GM23338 (cell line): ENCODE measurements around the gene SEMA4A. TPM values are rescaled to one million over a fixed set of nuclear protein-coding genes. Genes with fewer than 3 reads are reported as not detected.

ENCODE experiments used
- ATAC-seq: fragments of 200-7000 bp; cut with Tn5 transposase; 3 replicates; pipeline ENCODE4 v1.9.1; 2020
- DNase-seq: peaks from one replicate; pipeline ENCODE4 v3.0.0-alpha.2; 2015; ENCODE audit warnings: low spot score
- H2AFZ ChIP-seq: fragments of 200-600 bp; sonication (generic); 2 replicates; pipeline ENCODE4 v1.8.0; 2016; ENCODE audit warnings: antibody characterized with exemption, mild to moderate bottlenecking, moderate library complexity
- H3F3A ChIP-seq: fragments of 200-600 bp; sonication (generic); replicated peaks from 2 replicates; pipeline ENCODE4 v1.8.0; 2017; ENCODE audit warnings: antibody characterized with exemption, mixed run types, low read depth
- H3K27ac ChIP-seq: fragments of 200-600 bp; sonication (generic); 2 replicates; pipeline ENCODE4 v1.6.1; 2016; ENCODE audit warnings: low read depth
- H3K27me3 ChIP-seq: fragments of 200-600 bp; sonication (generic); 2 replicates; pipeline ENCODE4 v1.8.0; 2016; ENCODE audit warnings: mild to moderate bottlenecking, mixed run types, moderate library complexity; ENCODE audit not compliant: insufficient read depth
- H3K36me3 ChIP-seq: fragments of 200-600 bp; sonication (generic); 2 replicates; pipeline ENCODE4 v1.8.0; 2016; ENCODE audit warnings: mild to moderate bottlenecking; ENCODE audit not compliant: insufficient read depth
- H3K4me1 ChIP-seq: fragments of 200-600 bp; sonication (generic); 2 replicates; pipeline ENCODE4 v1.8.0; 2016; ENCODE audit warnings: mild to moderate bottlenecking, moderate library complexity; ENCODE audit not compliant: insufficient read depth
- H3K4me2 ChIP-seq: fragments of 200-600 bp; sonication (generic); 2 replicates; pipeline ENCODE4 v1.7.1; 2017; ENCODE audit warnings: mixed run types
- H3K4me3 ChIP-seq: fragments of 200-600 bp; sonication (generic); 2 replicates; pipeline ENCODE4 v1.6.1; 2016; ENCODE audit warnings: mixed run types
- H3K79me2 ChIP-seq: fragments of 200-600 bp; sonication (generic); replicated peaks from 2 replicates; pipeline ENCODE4 v1.8.0; 2017; ENCODE audit warnings: mild to moderate bottlenecking; ENCODE audit not compliant: insufficient read depth
- H3K9me2 ChIP-seq: fragments of 200-600 bp; sonication (generic); 2 replicates; pipeline ENCODE4 v1.8.0; 2017; ENCODE audit not compliant: insufficient read depth
- H4K20me1 ChIP-seq: fragments of 200-600 bp; sonication (generic); replicated peaks from 2 replicates; pipeline ENCODE4 v1.8.0; 2017; ENCODE audit warnings: mild to moderate bottlenecking; ENCODE audit not compliant: insufficient read depth
- H3K27ac Mint-ChIP-seq: 2 replicates; pipeline ENCODE4 v1.8.0; 2020; ENCODE audit warnings: inconsistent platforms, mild to moderate bottlenecking, moderate library complexity, mixed read lengths
- H3K27me3 Mint-ChIP-seq: 3 replicates; pipeline ENCODE4 v1.8.0; 2022; ENCODE audit warnings: low read depth, mild to moderate bottlenecking, moderate library complexity, mixed read lengths, inconsistent platforms; ENCODE audit not compliant: insufficient read depth, poor library complexity
- H3K36me3 Mint-ChIP-seq: 3 replicates; pipeline ENCODE4 v1.8.0; 2021; ENCODE audit warnings: low read depth, mild to moderate bottlenecking, inconsistent platforms, moderate library complexity, mixed read lengths
- H3K4me1 Mint-ChIP-seq: 3 replicates; pipeline ENCODE4 v1.8.0; 2020; ENCODE audit warnings: mild to moderate bottlenecking, inconsistent platforms, mixed read lengths
- H3K4me3 Mint-ChIP-seq: 3 replicates; pipeline ENCODE4 v1.8.0; 2021; ENCODE audit warnings: moderate library complexity, mild to moderate bottlenecking, inconsistent platforms, mixed read lengths
- H3K9me3 Mint-ChIP-seq: 3 replicates; pipeline ENCODE4 v1.8.0; 2020; ENCODE audit warnings: moderate library complexity, mild to moderate bottlenecking, inconsistent platforms, mixed read lengths
- CREB1 ChIP-seq: fragments of 250-450 bp; sonication (Bioruptor Pico); IDR thresholded peaks from 2 replicates; pipeline ENCODE4 v1.5.0; 2020; ENCODE audit warnings: low read depth, mild to moderate bottlenecking, moderate library complexity
- CTCF ChIP-seq, 2 experiments: fragments of 200-600 bp in 1 of 2; sonication (generic) in 1 of 2; conservative IDR thresholded peaks; 2 replicates each; pipeline versions ENCODE4 v1.5.1 to v1.6.1; 2016 to 2017; ENCODE audit warnings: antibody characterized with exemption in 2 of 2, low read depth in 2 of 2, mild to moderate bottlenecking in 2 of 2, moderate library complexity in 1 of 2
- EZH2phosphoT487 ChIP-seq: fragments of 200-600 bp; sonication (generic); IDR thresholded peaks from one replicate; pipeline ENCODE4 v1.8.1; 2018; ENCODE audit warnings: antibody characterized with exemption; ENCODE audit not compliant: unreplicated experiment
- JUNB ChIP-seq: IDR thresholded peaks from one replicate; pipeline ENCODE4 v1.6.1; 2016; ENCODE audit warnings: antibody characterized with exemption; ENCODE audit not compliant: unreplicated experiment
- POLR2AphosphoS5 ChIP-seq: IDR thresholded peaks from 2 replicates; pipeline ENCODE4 v1.6.1; 2016; ENCODE audit warnings: antibody characterized with exemption, low read depth
- STAT1 ChIP-seq: IDR thresholded peaks from one replicate; pipeline ENCODE4 v1.6.1; 2016; ENCODE audit warnings: antibody characterized with exemption; ENCODE audit not compliant: unreplicated experiment
- ZNF114 ChIP-seq: fragments of 250-450 bp; sonication (Bioruptor Pico); IDR thresholded peaks from 2 replicates; pipeline ENCODE4 v1.5.0; 2020; ENCODE audit warnings: mild to moderate bottlenecking, moderate library complexity
- ZNF462 ChIP-seq: fragments of 250-450 bp; sonication (Bioruptor Pico); IDR thresholded peaks from 2 replicates; pipeline ENCODE4 v1.5.0; 2020; ENCODE audit warnings: mild to moderate bottlenecking, moderate library complexity
- polyA plus RNA-seq: library from polyadenylated mRNA; unstranded; fragments of >200 nt; fragmentation: Nextera tagmentation; extraction: Ambion mirVana; gene quantifications from 2 replicates; pipeline ENCODE4 v1.2.1, GENCODE V29; 2016
- total RNA-seq: library from RNA; depleted of rRNA; stranded (reverse); fragments of >200 nt; shearing (Covaris generic); gene quantifications from 2 replicates; pipeline ENCODE4 v1.2.3, GENCODE V29; 2014
- TF ChIP-seq, protein P1 (sequence below): IDR thresholded peaks from one replicate; pipeline ENCODE4 v1.6.1; 2018; ENCODE audit warnings: antibody characterized with exemption; ENCODE audit not compliant: unreplicated experiment
- TF ChIP-seq, protein P2 (sequence below): IDR thresholded peaks from 2 replicates; pipeline ENCODE4 v1.6.1; 2016; ENCODE audit warnings: antibody characterized with exemption

Gene SEMA4A
- total and polyA plus RNA-seq, 2 experiments from 2014 or later: 5.5 to 20.2 TPM

DNA sequence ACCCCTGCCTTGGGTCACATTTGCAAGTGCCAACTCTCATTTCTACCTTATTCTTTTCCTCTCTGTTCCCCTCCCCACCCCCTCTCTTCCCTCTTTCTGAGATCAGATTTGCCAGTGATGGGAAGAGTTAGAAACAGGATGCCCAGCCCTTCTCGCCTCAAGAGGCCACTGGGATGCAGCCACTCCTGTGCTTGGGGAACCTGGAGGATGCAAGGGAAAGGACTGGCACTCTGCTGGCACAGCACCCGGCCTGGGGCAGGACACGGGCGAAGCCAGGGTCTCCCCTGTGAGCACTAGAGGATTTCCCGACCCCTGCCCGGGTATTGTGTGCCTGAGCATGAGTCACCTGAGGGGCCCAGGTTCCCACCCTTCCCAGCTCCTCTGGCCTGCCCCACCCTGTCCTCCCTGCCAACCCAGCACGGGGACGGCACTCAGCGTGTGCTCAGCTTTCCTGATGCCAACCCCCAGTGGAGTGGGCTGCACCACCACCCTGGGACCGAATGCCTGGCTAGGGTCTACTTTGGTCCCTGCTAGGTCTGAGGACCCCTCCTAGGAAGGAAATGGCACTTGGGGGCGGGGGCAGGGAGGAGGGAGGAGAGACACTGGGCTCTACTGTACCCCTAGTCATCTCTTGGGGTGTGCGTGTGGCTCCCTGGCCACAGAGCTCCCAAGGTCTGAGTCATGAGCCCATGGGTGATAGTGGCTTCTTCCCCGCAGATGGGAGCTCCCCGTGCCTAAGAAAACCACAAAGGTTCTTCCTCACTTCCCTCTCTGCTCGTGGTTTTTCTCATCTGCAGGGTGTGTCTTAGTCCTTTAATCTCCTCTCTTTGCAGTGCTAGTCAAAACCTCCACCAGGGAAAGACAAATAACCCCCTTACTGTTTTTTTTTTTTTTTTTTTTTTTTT is 26.5 kb upstream of the SEMA4A start:
- peaks cover 3% of the 10 kb centered on the region for H3K36me3 Mint-ChIP-seq
- peak overlapping the region; percentile 64; the same call in 2 of the 3 replicates for H3K4me3 Mint-ChIP-seq
- peaks cover 58% of the 10 kb centered on the region for H3K4me1 Mint-ChIP-seq
- H4K20me1 ChIP-seq: no peaks in the 10 kb centered on the region
- H3K27me3 ChIP-seq: no peaks in the 10 kb centered on the region
- peak overlapping the region; percentile 62; the same call in 1 of the 2 replicates for H3K4me2 ChIP-seq
- H3F3A ChIP-seq: peaks cover 8% of the 10 kb centered on the region; the same call in 1 of the 2 replicates
- no peak for DNase-seq
- ATAC-seq: no peak
- TF ChIP-seq EZH2phosphoT487: no peak
- TF ChIP-seq, protein P1, sequence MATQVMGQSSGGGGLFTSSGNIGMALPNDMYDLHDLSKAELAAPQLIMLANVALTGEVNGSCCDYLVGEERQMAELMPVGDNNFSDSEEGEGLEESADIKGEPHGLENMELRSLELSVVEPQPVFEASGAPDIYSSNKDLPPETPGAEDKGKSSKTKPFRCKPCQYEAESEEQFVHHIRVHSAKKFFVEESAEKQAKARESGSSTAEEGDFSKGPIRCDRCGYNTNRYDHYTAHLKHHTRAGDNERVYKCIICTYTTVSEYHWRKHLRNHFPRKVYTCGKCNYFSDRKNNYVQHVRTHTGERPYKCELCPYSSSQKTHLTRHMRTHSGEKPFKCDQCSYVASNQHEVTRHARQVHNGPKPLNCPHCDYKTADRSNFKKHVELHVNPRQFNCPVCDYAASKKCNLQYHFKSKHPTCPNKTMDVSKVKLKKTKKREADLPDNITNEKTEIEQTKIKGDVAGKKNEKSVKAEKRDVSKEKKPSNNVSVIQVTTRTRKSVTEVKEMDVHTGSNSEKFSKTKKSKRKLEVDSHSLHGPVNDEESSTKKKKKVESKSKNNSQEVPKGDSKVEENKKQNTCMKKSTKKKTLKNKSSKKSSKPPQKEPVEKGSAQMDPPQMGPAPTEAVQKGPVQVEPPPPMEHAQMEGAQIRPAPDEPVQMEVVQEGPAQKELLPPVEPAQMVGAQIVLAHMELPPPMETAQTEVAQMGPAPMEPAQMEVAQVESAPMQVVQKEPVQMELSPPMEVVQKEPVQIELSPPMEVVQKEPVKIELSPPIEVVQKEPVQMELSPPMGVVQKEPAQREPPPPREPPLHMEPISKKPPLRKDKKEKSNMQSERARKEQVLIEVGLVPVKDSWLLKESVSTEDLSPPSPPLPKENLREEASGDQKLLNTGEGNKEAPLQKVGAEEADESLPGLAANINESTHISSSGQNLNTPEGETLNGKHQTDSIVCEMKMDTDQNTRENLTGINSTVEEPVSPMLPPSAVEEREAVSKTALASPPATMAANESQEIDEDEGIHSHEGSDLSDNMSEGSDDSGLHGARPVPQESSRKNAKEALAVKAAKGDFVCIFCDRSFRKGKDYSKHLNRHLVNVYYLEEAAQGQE: no peak
- TF ChIP-seq POLR2AphosphoS5: no peak
- TF ChIP-seq CREB1 (CRISPR knock-in tag): no peak
- no peak for TF ChIP-seq ZNF462 (CRISPR knock-in tag)
- TF ChIP-seq ZNF114: no peak
- TF ChIP-seq STAT1: no peak
- TF ChIP-seq JUNB: no peak
- TF ChIP-seq, protein P2, sequence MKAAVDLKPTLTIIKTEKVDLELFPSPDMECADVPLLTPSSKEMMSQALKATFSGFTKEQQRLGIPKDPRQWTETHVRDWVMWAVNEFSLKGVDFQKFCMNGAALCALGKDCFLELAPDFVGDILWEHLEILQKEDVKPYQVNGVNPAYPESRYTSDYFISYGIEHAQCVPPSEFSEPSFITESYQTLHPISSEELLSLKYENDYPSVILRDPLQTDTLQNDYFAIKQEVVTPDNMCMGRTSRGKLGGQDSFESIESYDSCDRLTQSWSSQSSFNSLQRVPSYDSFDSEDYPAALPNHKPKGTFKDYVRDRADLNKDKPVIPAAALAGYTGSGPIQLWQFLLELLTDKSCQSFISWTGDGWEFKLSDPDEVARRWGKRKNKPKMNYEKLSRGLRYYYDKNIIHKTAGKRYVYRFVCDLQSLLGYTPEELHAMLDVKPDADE: no peak
- no peak for TF ChIP-seq CTCF (conservative IDR thresholded peaks at IDR 0.05; ENCODE audit: low read depth in 2 of 2)
- peaks cover 55% of the 10 kb centered on the region for H3K4me1 ChIP-seq
- H3K27ac ChIP-seq: peak overlapping the region; percentile 82
- peak overlapping the region; percentile 90 for H3K27ac Mint-ChIP-seq
- H3K36me3 ChIP-seq: peaks cover 3% of the 10 kb centered on the region; the same call in 1 of the 2 replicates
- H3K9me3 Mint-ChIP-seq: no peaks in the 10 kb centered on the region
- peaks cover 10% of the 10 kb centered on the region for H3K79me2 ChIP-seq
- no peak overlapping the region for H2AFZ ChIP-seq
- H3K4me3 ChIP-seq: no peak overlapping the region
- no peaks in the 10 kb centered on the region for H3K9me2 ChIP-seq
- H3K27me3 Mint-ChIP-seq: peaks cover 30% of the 10 kb centered on the region
